HG02642 (cell line): ENCODE measurements around the gene CIDEC.
"Not testable (repeated sequence)": the region's sequence is repeated elsewhere in the genome, so short reads cannot be mapped to it uniquely, and the experiment has no call there.

Experiments used
- ATAC-seq: cut with Tn5 transposase; IDR thresholded peaks from one replicate; pipeline ENCODE4 v1.9.1; 2021; ENCODE audit warnings: mild to moderate bottlenecking; ENCODE audit not compliant: unreplicated experiment, poor library complexity

CIDEC gene

GRCh38 chr3:9881441-9881840 lies 1.4 kb upstream of the CIDEC start:
- no peak for ATAC-seq

- no peak for ATAC-seq
Observed at GRCh38 chr3:9878700-9879099, 1.4 kb downstream of the CIDEC start.

- no peak for ATAC-seq
Observed at GRCh38 chr3:9876991-9877390, 3.1 kb downstream of the CIDEC start.

GRCh38 chr3:9876255-9876654 lies 3.8 kb downstream of the CIDEC start:
- ATAC-seq: not testable (repeated sequence)

GRCh38 chr3:9875448-9875847 lies 4.6 kb downstream of the CIDEC start:
- no peak for ATAC-seq

GRCh38 chr3:9872067-9872466 lies 8.0 kb downstream of the CIDEC start:
- not testable (repeated sequence) for ATAC-seq

GRCh38 chr3:9870978-9871377 lies 9.1 kb downstream of the CIDEC start:
- no peak for ATAC-seq

GRCh38 chr3:9869955-9870354 lies 10.1 kb downstream of the CIDEC start:
- ATAC-seq: no peak

- ATAC-seq: no peak
Observed at GRCh38 chr3:9867106-9867505, 12.9 kb downstream of the CIDEC start.

GRCh38 chr3:9866639-9867038 lies 13.4 kb downstream of the CIDEC start:
- ATAC-seq: no peak

- ATAC-seq: not testable (repeated sequence)
Observed at GRCh38 chr3:9865125-9865637, 14.9 kb downstream of the CIDEC start.

GRCh38 chr3:9864200-9864927 lies 15.7 kb downstream of the CIDEC start:
- ATAC-seq: no peak

GRCh38 chr3:9863058-9863772 lies 16.8 kb downstream of the CIDEC start:
- ATAC-seq: no peak

- ATAC-seq: peak; percentile 38
Observed at GRCh38 chr3:9862391-9863057, 17.5 kb downstream of the CIDEC start.

- no peak for ATAC-seq
Observed at GRCh38 chr3:9861626-9862130, 18.4 kb downstream of the CIDEC start.

- no peak for ATAC-seq
Observed at GRCh38 chr3:9861201-9861600, 18.9 kb downstream of the CIDEC start.

GRCh38 chr3:9859530-9860025 lies 20.5 kb downstream of the CIDEC start:
- ATAC-seq: no peak

GRCh38 chr3:9855594-9855993 lies 24.5 kb downstream of the CIDEC start:
- no peak for ATAC-seq

- not testable (repeated sequence) for ATAC-seq
Observed at GRCh38 chr3:9854291-9854940, 25.6 kb downstream of the CIDEC start.

- no peak for ATAC-seq
Observed at GRCh38 chr3:9852528-9852927, 27.5 kb downstream of the CIDEC start.
